SIG-M5 treated with dmso at 0.1 percent for 504 hours (cell line): ENCODE data around the gene ARHGEF11.

Experiments
- DNase-seq: peaks from one replicate; lab custom pipeline; 2025; ENCODE audit not compliant: unreplicated experiment; lab: John Stamatoyannopoulos, UW

ARHGEF11 gene

DNA sequence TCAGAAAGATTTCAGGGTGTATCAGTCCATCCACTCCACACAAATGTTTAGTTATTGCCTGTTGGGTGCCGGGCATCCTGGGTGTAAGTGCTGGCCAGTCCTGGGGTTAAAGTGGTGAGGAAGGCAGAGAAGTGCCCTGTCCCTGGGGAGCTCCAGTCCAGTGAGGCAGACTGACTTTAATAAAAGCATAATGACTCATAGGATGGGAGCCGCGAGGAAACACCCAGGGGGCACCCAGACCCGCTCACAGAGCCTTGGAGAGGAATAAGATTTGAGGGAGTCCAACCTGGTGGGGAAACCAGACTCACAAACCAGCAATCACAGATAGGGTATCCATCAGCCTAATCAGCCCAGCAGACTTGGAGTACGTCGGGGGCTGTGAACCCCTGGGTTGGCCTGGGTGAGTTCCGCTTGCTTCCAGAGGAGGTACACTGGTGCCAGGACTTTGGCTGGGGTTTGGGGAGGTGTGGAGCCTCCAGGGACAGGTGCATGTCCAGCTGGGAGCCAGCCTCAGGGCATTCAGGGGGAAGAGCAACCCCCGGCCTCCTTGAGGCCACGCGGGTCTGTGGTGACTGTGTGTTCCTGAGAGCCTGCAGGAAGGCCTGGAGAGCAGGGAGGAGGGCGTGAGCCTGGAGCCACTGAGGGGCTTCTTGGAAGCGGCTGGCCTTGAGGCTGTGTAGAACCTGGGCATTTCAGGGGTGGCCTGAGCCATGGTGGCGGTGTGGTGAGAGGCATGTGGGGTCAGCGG lies 148.3 kb downstream of the ARHGEF11 start:
- DNase-seq: no peak

GRCh38 chr1:156896490-156897033 lies 149.0 kb downstream of the ARHGEF11 start:
- no peak for DNase-seq

- DNase-seq: no peak
These were observed 149.6 kb downstream of the ARHGEF11 start for GRCh38 chr1:156895927-156896326.

DNA sequence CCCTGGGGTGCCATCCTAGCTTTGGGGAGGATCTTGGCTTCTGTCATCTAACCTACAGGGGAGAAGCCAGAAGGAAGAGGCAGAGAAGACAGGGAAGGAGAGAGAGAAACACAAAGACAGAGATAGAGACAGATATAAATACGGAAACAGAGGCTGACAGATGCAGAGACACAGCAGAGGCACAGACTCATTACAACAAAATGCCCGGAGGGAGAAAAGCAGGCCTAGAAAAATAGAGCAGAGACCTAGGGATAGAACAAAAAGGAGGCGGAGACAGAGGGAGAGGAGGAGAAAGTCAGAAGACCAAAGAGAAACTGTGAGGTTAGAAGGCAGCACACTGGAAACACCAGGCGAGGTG lies 150.1 kb downstream of the ARHGEF11 start:
- no peak for DNase-seq

GRCh38 chr1:156894711-156895454 lies 150.7 kb downstream of the ARHGEF11 start:
- DNase-seq: no peak

DNA sequence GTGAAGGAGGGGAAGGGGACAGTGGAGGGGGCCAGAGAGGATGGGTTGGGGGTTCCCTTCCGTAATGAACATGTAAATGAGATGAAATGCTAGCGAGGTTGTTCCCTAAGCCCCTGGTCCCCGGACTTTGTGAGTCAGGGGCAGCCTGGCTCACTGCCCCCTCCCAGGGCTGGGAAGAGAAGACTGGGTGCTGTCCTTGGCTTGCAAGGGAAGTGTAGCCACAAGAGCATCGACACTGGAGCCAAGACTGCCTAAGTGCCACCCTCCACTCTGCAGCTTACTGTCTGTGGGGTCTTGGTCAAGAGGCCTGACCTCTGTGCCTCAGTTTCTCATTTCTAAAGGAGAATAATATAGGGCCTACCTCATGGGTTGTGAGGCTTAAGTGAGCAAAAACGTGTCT lies 151.5 kb downstream of the ARHGEF11 start:
- no peak for DNase-seq

GRCh38 chr1:156893048-156893953 lies 152.2 kb downstream of the ARHGEF11 start, which contains the start of gene PEAR1:
PEAR1 (plus strand) TSS chr1:156893718; CDS start chr1:156903927, 10,209 bp downstream.
- no peak for DNase-seq

DNA sequence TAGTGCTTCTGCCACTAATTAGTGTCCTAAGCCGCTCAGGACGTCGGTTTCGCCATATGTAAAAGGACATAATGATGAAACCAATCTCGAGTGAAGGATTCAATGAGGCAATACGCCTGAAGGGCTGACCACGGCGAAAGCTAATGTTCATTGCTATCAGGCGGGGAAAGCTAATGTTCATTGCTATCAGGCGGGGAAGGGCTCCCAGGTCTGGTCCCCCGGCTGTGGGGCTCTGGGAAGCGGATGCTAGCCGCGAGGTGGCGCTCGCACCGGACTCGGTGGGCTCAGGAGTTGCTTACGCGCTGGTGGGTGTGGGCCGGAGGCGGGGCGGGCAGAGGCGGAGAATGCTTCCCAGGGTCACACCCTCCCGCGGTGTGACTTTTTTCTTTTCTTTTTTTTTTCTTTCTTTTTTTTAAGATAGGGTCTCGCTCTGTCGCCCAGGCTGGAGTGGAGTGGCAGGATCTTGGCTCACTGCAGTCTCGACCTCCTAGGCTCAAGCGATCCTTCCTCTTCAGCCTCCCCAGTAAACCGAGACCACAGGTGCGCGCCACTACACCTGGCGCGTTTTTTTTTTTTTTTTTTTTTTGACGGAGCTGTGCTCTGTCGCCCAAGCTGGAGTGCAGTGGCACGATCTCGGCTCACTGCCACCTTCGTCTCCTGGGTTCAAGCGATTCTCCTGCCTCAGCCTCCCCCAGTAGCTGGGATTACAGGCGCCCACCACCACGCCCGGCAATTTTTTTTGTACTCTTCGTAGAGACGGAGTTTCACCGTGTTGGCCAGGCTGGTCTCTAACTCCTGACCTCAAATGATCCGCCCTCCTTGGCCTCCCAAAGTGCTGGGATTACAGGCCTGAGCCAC lies 153.1 kb downstream of the ARHGEF11 start:
- peak; percentile 85 for DNase-seq

DNA sequence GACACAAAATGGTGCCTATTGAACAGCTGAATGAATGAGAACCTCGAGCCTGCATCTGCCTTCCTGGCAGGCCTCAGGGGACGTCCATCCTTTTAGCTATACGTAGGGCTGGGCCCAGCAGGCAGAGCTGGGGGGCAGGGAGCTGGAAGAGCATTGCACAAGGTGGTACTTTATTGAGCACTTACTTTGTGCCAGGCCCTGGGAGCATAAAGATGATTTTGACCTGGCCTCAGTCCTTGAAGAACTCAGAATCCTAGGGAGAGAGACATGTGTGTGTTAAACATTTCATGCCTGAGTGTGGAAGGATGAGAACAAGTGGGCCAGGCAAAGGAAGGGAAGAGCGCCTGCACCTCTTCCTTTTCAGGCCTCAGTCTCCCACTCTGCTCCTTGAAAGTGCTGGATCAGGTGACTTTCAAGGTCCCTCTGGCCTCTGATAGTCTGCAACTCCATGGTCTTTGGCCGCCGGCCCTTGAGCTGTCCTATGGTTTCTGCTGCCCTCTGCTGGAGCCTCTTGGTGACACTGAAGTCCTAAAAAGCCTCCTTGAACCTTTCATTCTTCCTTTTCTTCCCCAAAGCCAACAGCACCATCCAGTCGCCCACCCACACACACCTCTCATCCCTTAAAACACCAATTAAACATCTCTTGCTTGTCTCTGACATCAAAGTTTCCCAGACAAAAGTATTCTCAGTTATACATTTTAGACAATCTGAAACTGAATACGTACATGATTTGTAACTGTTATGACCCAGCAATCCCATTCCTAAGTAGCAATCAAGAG lies 155.6 kb downstream of the ARHGEF11 start:
- peak; percentile 77 for DNase-seq

- no peak for DNase-seq
These were observed 157.8 kb downstream of the ARHGEF11 start for GRCh38 chr1:156887734-156888133.

DNA sequence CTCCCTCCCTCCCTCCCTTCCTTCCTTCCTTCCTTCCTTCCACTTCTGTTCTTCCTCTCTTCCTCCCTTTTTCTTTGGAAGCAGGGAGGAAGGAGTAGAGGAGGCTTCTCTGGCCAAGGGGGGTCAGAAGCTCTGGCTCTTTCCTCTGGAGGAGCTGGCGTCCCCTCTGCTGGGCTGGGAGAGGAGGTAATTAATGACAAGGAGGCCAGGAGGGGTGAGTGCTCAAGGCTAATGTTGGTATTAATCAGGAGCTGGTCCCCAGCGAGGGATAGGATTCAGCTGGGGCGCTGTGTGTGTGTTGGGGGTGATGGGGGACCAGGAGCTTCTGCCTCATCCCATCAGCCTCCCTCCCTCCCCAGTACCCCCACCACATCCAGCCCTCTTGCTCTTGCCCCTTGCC lies 158.2 kb downstream of the ARHGEF11 start:
- no peak for DNase-seq

- no peak for DNase-seq
These were observed 158.8 kb downstream of the ARHGEF11 start for GRCh38 chr1:156886583-156887281.

GRCh38 chr1:156885880-156886355 lies 159.6 kb downstream of the ARHGEF11 start:
- DNase-seq: no peak

DNA sequence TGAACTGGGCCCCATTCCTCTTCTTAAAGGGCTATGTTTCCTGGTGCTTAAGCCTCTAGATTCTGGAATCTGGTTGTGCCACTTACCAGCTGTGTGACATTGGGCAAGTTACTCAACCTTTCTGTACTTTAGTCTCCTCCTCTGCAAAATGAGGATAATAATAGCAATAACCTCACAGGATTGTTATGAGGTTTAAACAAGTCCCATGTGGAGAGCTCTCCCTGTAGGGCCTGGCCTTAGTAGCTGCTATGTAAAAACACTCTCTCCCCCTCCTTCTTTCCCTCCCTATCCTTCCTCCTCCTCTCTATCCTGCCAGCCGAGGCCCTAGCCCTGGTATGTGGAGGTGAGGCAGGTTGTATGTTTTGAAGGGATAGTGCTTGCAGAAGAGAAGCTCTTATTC lies 160.2 kb downstream of the ARHGEF11 start:
- no peak for DNase-seq
